Neuronal stem cell (in vitro differentiated cells): ENCODE results near the gene DPYSL4.
"Not testable (repeated sequence)": the region's sequence is repeated elsewhere in the genome, so short reads cannot be mapped to it uniquely, and the experiment has no call there.

ENCODE experiments used
- DNase-seq: peaks from one replicate; pipeline ENCODE4 v3.0.0-alpha.2; 2013; ENCODE audit warnings: low spot score
- H2AFZ ChIP-seq: one replicate; pipeline ENCODE4 v1.6.1; 2013; ENCODE audit warnings: mild to moderate bottlenecking, low read length, inconsistent platforms
- H2AK5ac ChIP-seq: 2 replicates; pipeline ENCODE4 v1.6.1; 2013; ENCODE audit warnings: low read depth, mild to moderate bottlenecking, inconsistent platforms, low read length, moderate library complexity, mixed read lengths
- H2BK120ac ChIP-seq: 2 replicates; pipeline ENCODE4 v1.6.1; 2013; ENCODE audit warnings: low read depth, mild to moderate bottlenecking, inconsistent platforms, low read length, moderate library complexity, mixed read lengths
- H2BK12ac ChIP-seq: one replicate; pipeline ENCODE4 v1.6.1; 2013; ENCODE audit warnings: low read length, inconsistent platforms
- H2BK15ac ChIP-seq: 2 replicates; pipeline ENCODE4 v1.6.1; 2013; ENCODE audit warnings: mild to moderate bottlenecking, low read length, inconsistent platforms, mixed read lengths
- H2BK5ac ChIP-seq: one replicate; pipeline ENCODE4 v1.6.1; 2013; ENCODE audit warnings: inconsistent platforms, mild to moderate bottlenecking, low read length, moderate library complexity
- H3K14ac ChIP-seq: one replicate; pipeline ENCODE4 v1.6.1; 2013; ENCODE audit warnings: low read length, inconsistent platforms
- H3K18ac ChIP-seq: 2 replicates; pipeline ENCODE4 v1.6.1; 2013; ENCODE audit warnings: low read length, inconsistent platforms
- H3K23ac ChIP-seq: 2 replicates; pipeline ENCODE4 v1.6.1; 2013; ENCODE audit warnings: low read depth, mild to moderate bottlenecking, mixed read lengths, low read length, inconsistent platforms; ENCODE audit not compliant: poor library complexity
- H3K27ac ChIP-seq: replicated peaks from 3 replicates; pipeline ENCODE4 v1.5.1; 2013; ENCODE audit warnings: low read length, inconsistent platforms
- H3K27me3 ChIP-seq, 3 experiments: 2 replicates each; pipeline ENCODE4 v1.6.1; 2013; ENCODE audit warnings: low read length in 3 of 3, mild to moderate bottlenecking in 2 of 3, inconsistent platforms in 1 of 3, low read depth in 1 of 3, mixed read lengths in 1 of 3, moderate library complexity in 1 of 3; ENCODE audit not compliant: control insufficient read depth in 3 of 3, insufficient read depth in 3 of 3
- H3K36me3 ChIP-seq, 2 donors: replicated peaks in 1 of 2; 2 replicates each; pipeline ENCODE4 v1.6.1; 2013; ENCODE audit warnings: low read length in 2 of 2; ENCODE audit not compliant: control insufficient read depth in 2 of 2, insufficient read depth in 2 of 2
- H3K4ac ChIP-seq: 2 replicates; pipeline ENCODE4 v1.6.1; 2013; ENCODE audit warnings: inconsistent platforms, mild to moderate bottlenecking, low read length, moderate library complexity
- H3K4me1 ChIP-seq, 2 donors: 1 replicate in 1 of 2; 2 replicates in 1 of 2; pipeline ENCODE4 v1.6.1; 2013; ENCODE audit warnings: low read length in 2 of 2, low read depth in 1 of 2; ENCODE audit not compliant: control insufficient read depth in 2 of 2, insufficient read depth in 1 of 2
- H3K4me2 ChIP-seq: one replicate; pipeline ENCODE4 v1.6.1; 2013; ENCODE audit warnings: mild to moderate bottlenecking, low read length, inconsistent platforms; ENCODE audit not compliant: insufficient read depth, poor library complexity, severe bottlenecking
- H3K4me3 ChIP-seq, 2 donors: 2 replicates each; pipeline ENCODE4 v1.5.1; 2013; ENCODE audit warnings: low read length in 2 of 2, mild to moderate bottlenecking in 2 of 2, inconsistent platforms in 1 of 2, moderate library complexity in 1 of 2
- H3K79me1 ChIP-seq: one replicate; pipeline ENCODE4 v1.6.1; 2013; ENCODE audit warnings: low read depth, mild to moderate bottlenecking, inconsistent platforms, low read length, moderate library complexity
- H3K9ac ChIP-seq: one replicate; pipeline ENCODE4 v1.6.1; 2013; ENCODE audit warnings: mild to moderate bottlenecking, low read depth, low read length, inconsistent platforms; ENCODE audit not compliant: poor library complexity
- H3K9me3 ChIP-seq, 2 donors: replicated peaks in 1 of 2; 2 replicates each; pipeline versions ENCODE3 to v1.6.1; 2013; ENCODE audit warnings: low read length in 2 of 2, mild to moderate bottlenecking in 2 of 2, inconsistent platforms in 1 of 2, low read depth in 1 of 2, mixed read lengths in 1 of 2, moderate library complexity in 1 of 2; ENCODE audit not compliant: control insufficient read depth in 2 of 2, insufficient read depth in 1 of 2
- H4K8ac ChIP-seq: one replicate; pipeline ENCODE4 v1.6.1; 2013; ENCODE audit warnings: low read depth, mild to moderate bottlenecking, inconsistent platforms, low read length, moderate library complexity
- H4K91ac ChIP-seq: one replicate; pipeline ENCODE4 v1.6.1; 2013; ENCODE audit warnings: low read length, low read depth, mild to moderate bottlenecking, inconsistent platforms; ENCODE audit not compliant: poor library complexity
- WGBS, 2 donors: extraction: QIAGEN DNeasy Blood & Tissue Kit; methylation state at CpG; one replicate each; pipeline ENCODE4 v1.1.7; 2013; ENCODE audit warnings: missing lambda C conversion rate in 2 of 2, mixed read lengths in 1 of 2; ENCODE audit not compliant: insufficient read length in 2 of 2, insufficient replicate concordance in 1 of 2; ENCODE audit errors: extremely low coverage in 2 of 2; 5-methylcytosine and 5-hydroxymethylcytosine counted together

The DPYSL4 gene

GRCh38 chr10:132213917-132214316 is 27.2 kb downstream of the DPYSL4 start:
- no peak overlapping the region for H2BK12ac ChIP-seq
- WGBS, 2 donors = no CpG with 5 or more reads among the region's 4 CpGs
- H3K4ac ChIP-seq = no peak overlapping the region
- H3K9me3 ChIP-seq = peaks cover 6 to 19% of the 10 kb centered on the region in 2 donors
- H3K18ac ChIP-seq = no peak overlapping the region
- H3K4me2 ChIP-seq = no peak overlapping the region
- no peak overlapping the region for H3K23ac ChIP-seq
- H3K27ac ChIP-seq = no peak overlapping the region
- no peak overlapping the region for H2BK5ac ChIP-seq
- H4K91ac ChIP-seq = no peak overlapping the region
- H3K4me1 ChIP-seq = no peaks in the 10 kb centered on the region
- no peaks in the 10 kb centered on the region for H3K79me1 ChIP-seq
- H2BK15ac ChIP-seq = no peak overlapping the region
- no peak overlapping the region for H3K9ac ChIP-seq
- H3K4me3 ChIP-seq = no peak overlapping the region
- DNase-seq = no peak
- no peak overlapping the region for H3K14ac ChIP-seq
- H2AK5ac ChIP-seq = no peak overlapping the region
- no peak overlapping the region for H2AFZ ChIP-seq
- no peak overlapping the region for H2BK120ac ChIP-seq
- H3K36me3 ChIP-seq = no peaks in the 10 kb centered on the region
- H3K27me3 ChIP-seq = no peaks in the 10 kb centered on the region
- no peak overlapping the region for H4K8ac ChIP-seq

GRCh38 chr10:132216441-132216840 is 29.7 kb downstream of the DPYSL4 start:
- DNase-seq, H2BK12ac ChIP-seq, H3K9ac ChIP-seq, H3K36me3 ChIP-seq, H3K18ac ChIP-seq, H3K27me3 ChIP-seq, H2AK5ac ChIP-seq, H3K4me2 ChIP-seq, H4K91ac ChIP-seq, H3K23ac ChIP-seq, H2BK15ac ChIP-seq, H3K4me3 ChIP-seq, H3K4me1 ChIP-seq, H3K79me1 ChIP-seq, H2BK120ac ChIP-seq, H2BK5ac ChIP-seq, H3K14ac ChIP-seq, H4K8ac ChIP-seq, H2AFZ ChIP-seq, H3K27ac ChIP-seq, H3K4ac ChIP-seq: not testable (repeated sequence)
- WGBS, 2 donors = no CpG with 5 or more reads among the region's 3 CpGs
- peaks cover 6 to 22% of the 10 kb centered on the region in 2 donors for H3K9me3 ChIP-seq

DNA sequence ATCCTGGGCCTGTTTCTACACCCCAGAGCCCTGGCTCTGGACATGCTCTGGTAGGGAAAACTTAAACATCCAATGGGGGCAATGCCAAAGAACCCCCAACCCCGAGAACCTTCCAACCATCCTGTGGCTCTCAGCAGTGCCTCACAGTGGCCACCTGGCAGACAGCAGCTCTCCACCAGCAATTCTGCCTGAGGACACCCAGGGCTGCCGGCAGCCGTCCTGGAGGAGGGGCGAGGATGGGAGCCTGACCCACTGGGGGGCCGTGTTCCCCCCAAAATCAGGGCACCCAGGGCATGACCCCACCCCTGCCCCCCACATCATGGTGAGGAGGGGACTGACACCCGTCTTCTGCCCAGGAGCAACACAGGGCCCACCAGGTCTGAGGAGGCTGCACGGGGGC is 32.7 kb downstream of the DPYSL4 start:
- H3K23ac ChIP-seq = no peak overlapping the region
- H3K4me1 ChIP-seq = peaks cover 0 to 5% of the 10 kb centered on the region in 2 donors
- peaks cover 6 to 7% of the 10 kb centered on the region in 2 donors for H3K9me3 ChIP-seq
- no peak overlapping the region for H4K91ac ChIP-seq
- no peak overlapping the region for H2BK120ac ChIP-seq
- peaks cover 1% of the 10 kb centered on the region for H3K79me1 ChIP-seq
- DNase-seq = no peak
- H2BK12ac ChIP-seq = no peak overlapping the region
- no peaks in the 10 kb centered on the region for H3K27me3 ChIP-seq
- H3K36me3 ChIP-seq = no peaks in the 10 kb centered on the region
- no peak overlapping the region for H3K4me3 ChIP-seq
- no peak overlapping the region for H2AFZ ChIP-seq
- no peak overlapping the region for H3K14ac ChIP-seq
- H3K9ac ChIP-seq = no peak overlapping the region
- H2BK15ac ChIP-seq = no peak overlapping the region
- no peak overlapping the region for H2BK5ac ChIP-seq
- H3K4ac ChIP-seq = no peak overlapping the region
- no peak overlapping the region for H2AK5ac ChIP-seq
- no peak overlapping the region for H3K4me2 ChIP-seq
- H4K8ac ChIP-seq = no peak overlapping the region
- H3K27ac ChIP-seq = no peak overlapping the region
- WGBS, 2 donors = no CpG with 5 or more reads among the region's 7 CpGs
- peak overlapping the region; percentile 28 for H3K18ac ChIP-seq

DNA sequence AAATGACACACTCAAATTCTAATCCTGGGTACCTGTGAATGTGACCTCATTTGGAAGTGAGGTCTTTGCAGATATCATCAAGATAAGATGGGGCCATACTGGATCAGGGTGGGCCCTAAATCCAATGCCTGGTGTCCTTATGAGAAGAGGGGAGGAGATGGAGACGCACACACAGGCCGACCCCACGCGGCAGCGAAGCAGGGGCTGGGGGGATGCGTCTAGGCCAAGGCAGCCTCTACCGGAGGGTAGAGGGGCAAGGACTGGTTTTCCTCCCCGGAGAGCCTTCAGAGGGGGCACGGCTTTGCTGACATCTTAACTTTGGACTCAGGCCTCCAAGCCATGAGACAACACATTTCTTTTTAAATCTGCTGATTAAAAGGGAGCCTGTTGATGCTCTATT is 33.3 kb downstream of the DPYSL4 start:
- Histone ChIP-seq H3K4ac (no peak overlapping the region), H3K27ac (no peak overlapping the region), H3K9ac (no peak overlapping the region), H2AK5ac (no peak overlapping the region), H2BK5ac (no peak overlapping the region), H2BK120ac (no peak overlapping the region), H2AFZ (no peak overlapping the region), H3K36me3 (no peaks in the 10 kb centered on the region), H3K4me1 (peaks cover 0 to 5% of the 10 kb centered on the region in 2 donors), H3K23ac (peak overlapping the region; percentile 10), H3K27me3 (no peaks in the 10 kb centered on the region), H2BK12ac (no peak overlapping the region), H2BK15ac (no peak overlapping the region), H3K79me1 (peaks cover 1% of the 10 kb centered on the region), H3K9me3 (peaks cover 6 to 7% of the 10 kb centered on the region in 2 donors), H3K14ac (no peak overlapping the region), H3K4me2 (no peak overlapping the region), H3K18ac (no peak overlapping the region), H4K8ac (no peak overlapping the region), H3K4me3 (no peak overlapping the region), H4K91ac (no peak overlapping the region)
- DNase-seq = no peak
- no CpG with 5 or more reads among the region's 9 CpGs for WGBS, 2 donors
